OCI-LY7 (cell line): Measurements from ENCODE around the gene RPS6KB2. TPM values are rescaled to one million over a fixed set of nuclear protein-coding genes. Genes with fewer than 3 reads are reported as not detected.

ENCODE experiments used
- BruUV-seq: library from RNA; stranded (reverse); fragments of 400-500 nt; replicated peaks from 2 replicates; lab custom pipeline; 2021; lab: Mats Ljungman, UMichigan
- CTCF ChIA-PET: fragments of 300-600 bp; sonication (Branson Sonifier 250); formaldehyde crosslinking; loops from one replicate; lab custom pipeline; 2022; ENCODE audit warnings: antibody characterized with exemption; ENCODE audit not compliant: unreplicated experiment; lab: Charles Lee
- POLR2A ChIA-PET: fragments of 300-600 bp; sonication (Branson Sonifier 250); formaldehyde crosslinking; loops from one replicate; lab custom pipeline; 2022; ENCODE audit warnings: antibody characterized with exemption; lab: Charles Lee
- DNase-seq: peaks from one replicate; pipeline ENCODE4 v3.0.0-alpha.2; 2015; ENCODE audit warnings: low spot score
- H2AFZ ChIP-seq: fragments of 200-600 bp; sonication (generic), shearing (Covaris generic); 2 replicates; pipeline ENCODE4 v1.6.1; 2014; ENCODE audit warnings: mild to moderate bottlenecking, antibody characterized with exemption, low read length, moderate library complexity
- H3K27ac ChIP-seq: fragments of 200-600 bp; sonication (generic); 2 replicates; pipeline ENCODE4 v1.5.1; 2014; ENCODE audit warnings: mixed run types, low read depth, mild to moderate bottlenecking, moderate library complexity, low read length, inconsistent platforms; ENCODE audit not compliant: poor library complexity, severe bottlenecking
- H3K36me3 ChIP-seq: fragments of 200-600 bp; sonication (generic); 2 replicates; pipeline ENCODE4 v1.6.1; 2014; ENCODE audit warnings: mild to moderate bottlenecking, antibody characterized with exemption, low read length, moderate library complexity, mixed read lengths; ENCODE audit not compliant: insufficient read depth
- H3K4me1 ChIP-seq: fragments of 200-600 bp; sonication (generic); 2 replicates; pipeline ENCODE4 v1.5.1; 2014; ENCODE audit warnings: mild to moderate bottlenecking, low read length; ENCODE audit not compliant: insufficient read depth, poor library complexity, severe bottlenecking
- H3K4me2 ChIP-seq: fragments of 200-600 bp; sonication (generic); 2 replicates; pipeline ENCODE4 v1.6.1; 2014; ENCODE audit warnings: mild to moderate bottlenecking, low read length
- H3K4me3 ChIP-seq: fragments of 200-600 bp; sonication (generic); 2 replicates; pipeline ENCODE4 v1.5.1; 2014; ENCODE audit warnings: mild to moderate bottlenecking, low read depth, low read length; ENCODE audit not compliant: poor library complexity, severe bottlenecking
- H3K79me2 ChIP-seq: fragments of 200-600 bp; sonication (generic); 2 replicates; pipeline ENCODE4 v1.6.1; 2016; ENCODE audit warnings: low read depth, mild to moderate bottlenecking, low read length, moderate library complexity, mixed read lengths; ENCODE audit not compliant: insufficient read depth
- H3K9me2 ChIP-seq: fragments of 200-600 bp; sonication (generic); 2 replicates; pipeline ENCODE4 v1.6.1; 2016; ENCODE audit warnings: mild to moderate bottlenecking, low read length, mixed read lengths; ENCODE audit not compliant: insufficient read depth
- H3K9me3 ChIP-seq: fragments of 200-600 bp; sonication (generic); 2 replicates; pipeline ENCODE4 v1.6.1; 2014; ENCODE audit warnings: mild to moderate bottlenecking, mixed run types, low read length, mixed read lengths
- H4K20me1 ChIP-seq: fragments of 200-600 bp; sonication (generic); 2 replicates; pipeline ENCODE4 v1.6.1; 2014; ENCODE audit warnings: mild to moderate bottlenecking, antibody characterized with exemption, low read length, moderate library complexity, mixed read lengths; ENCODE audit not compliant: insufficient read depth
- CTCF ChIP-seq: fragments of 200-600 bp; sonication (generic); conservative IDR thresholded peaks from 2 replicates; pipeline ENCODE4 v1.5.1; 2014; ENCODE audit warnings: mild to moderate bottlenecking, antibody characterized with exemption, low read length, moderate library complexity, mixed read lengths
- EZH2phosphoT487 ChIP-seq: fragments of 200-600 bp; sonication (generic); IDR thresholded peaks from 2 replicates; pipeline ENCODE4 v1.6.1; 2018; ENCODE audit warnings: low read depth, borderline replicate concordance, mild to moderate bottlenecking, mixed run types, antibody characterized with exemption, low read length, moderate library complexity, mixed read lengths
- intact Hi-C: fragments of 100-400 bp; cut with micrococcal nuclease; formaldehyde crosslinking; loops from one replicate; pipeline ENCODE4 v1.10.0; 2022; ENCODE audit not compliant: unreplicated experiment
- total RNA-seq, 2 experiments: library from RNA; depleted of rRNA in 1 of 2; stranded (reverse); fragments of >200 nt in 1 of 2; shearing (Covaris generic) in 1 of 2; gene quantifications; 2 replicates each; pipeline ENCODE4 v1.2.3, GENCODE V29; 2014 to 2022

The RPS6KB2 gene
- total RNA-seq, 2 experiments from 2014 or later = 48.3 to 69.4 TPM

- no TSS peak for BruUV-seq
- Histone ChIP-seq H3K36me3 (peaks cover 34% of the 10 kb centered on the region), H3K9me2 (no peaks in the 10 kb centered on the region), H3K9me3 (no peaks in the 10 kb centered on the region), H3K79me2 (peaks cover 16% of the 10 kb centered on the region; the same call in 1 of the 2 replicates), H2AFZ (no peak overlapping the region), H3K27ac (peak overlapping the region; percentile 24), H3K4me1 (peaks cover 34% of the 10 kb centered on the region), H3K4me2 (peak overlapping the region; percentile 78), H3K4me3 (peak overlapping the region; percentile 82), H4K20me1 (no peaks in the 10 kb centered on the region)
- ChIA-PET POLR2A (interaction anchor here (0.6 to 1.2 kb wide), 3 partner anchors 22 to 37 kb away, joined by 3 to 4 read pairs (median 3); partner anchors contain the start of gene RAD9A), CTCF (no interaction called here)
- DNase-seq = peak; percentile 29
- TF ChIP-seq CTCF (0 out of 2 replicates have a peak, but pooled peaks have one; percentile 22), EZH2phosphoT487 (no peak)
- intact Hi-C loops = no loop called here
Measured at GRCh38 chr11:67429038-67429668, 859 bp downstream of the RPS6KB2 start.

GRCh38 chr11:67429722-67430121 is 1.4 kb downstream of the RPS6KB2 start:
- POLR2A ChIA-PET = interaction anchor here (0.6 to 1.2 kb wide), 3 partner anchors 12 to 38 kb away, joined by 3 to 4 read pairs (median 3); partner anchors contain the start of gene RAD9A

More at GRCh38 chr11:67429722-67430121, 1.4 kb downstream of the RPS6KB2 start:
- no peak for DNase-seq
- BruUV-seq = TSS peak; percentile 67
- TF ChIP-seq EZH2phosphoT487 (no peak), CTCF (no peak)
- Histone ChIP-seq H3K36me3 (peaks cover 40% of the 10 kb centered on the region), H3K4me3 (peak overlapping the region; percentile 82), H3K4me1 (peaks cover 40% of the 10 kb centered on the region), H3K9me2 (no peaks in the 10 kb centered on the region), H3K4me2 (peak overlapping the region; percentile 78), H3K9me3 (no peaks in the 10 kb centered on the region), H3K79me2 (peaks cover 16% of the 10 kb centered on the region; the same call in 1 of the 2 replicates), H2AFZ (no peak overlapping the region), H3K27ac (no peak overlapping the region), H4K20me1 (no peaks in the 10 kb centered on the region)
- intact Hi-C loops = no loop called here
- CTCF ChIA-PET = interaction anchor here (0.6 kb wide), 1 partner anchor 26 kb away, joined by 3 read pairs; the partner anchor contains the start of gene TBC1D10C
